Astrocyte (in vitro differentiated cells and primary cell): ENCODE measurements around the gene PRODH2. TPM values are rescaled to one million over a fixed set of nuclear protein-coding genes. Genes with fewer than 3 reads are reported as not detected.

Experiments
- DNase-seq: peaks from one replicate; pipeline ENCODE4 v3.0.0-alpha.2; 2010; ENCODE audit warnings: low read depth
- FAIRE-seq: peaks from 2 replicates; lab custom pipeline; 2011; peaks lifted over from hg19 to GRCh38; lab: Jason Lieb, UNC
- H2AFZ ChIP-seq: 2 replicates; pipeline ENCODE4 v1.6.0; 2012; ENCODE audit warnings: low read depth, low read length, inconsistent platforms
- H3K27ac ChIP-seq: 2 replicates; pipeline ENCODE4 v1.5.1; 2011; ENCODE audit warnings: low read depth, low read length, inconsistent platforms
- H3K27me3 ChIP-seq: 2 replicates; pipeline ENCODE4 v1.6.0; 2011; ENCODE audit warnings: low read length, inconsistent platforms; ENCODE audit not compliant: insufficient read depth
- H3K36me3 ChIP-seq: 2 replicates; pipeline ENCODE4 v1.5.1; 2011; ENCODE audit warnings: low read length, inconsistent platforms; ENCODE audit not compliant: insufficient read depth
- H3K4me1 ChIP-seq: 2 replicates; pipeline ENCODE4 v1.5.1; 2011; ENCODE audit warnings: low read length, inconsistent platforms; ENCODE audit not compliant: insufficient read depth
- H3K4me2 ChIP-seq: 2 replicates; pipeline ENCODE4 v1.6.0; 2012; ENCODE audit warnings: low read length, inconsistent platforms
- H3K4me3 ChIP-seq: 2 replicates; pipeline ENCODE4 v1.5.1; 2011; ENCODE audit warnings: low read depth, mild to moderate bottlenecking, low read length, inconsistent platforms; ENCODE audit not compliant: insufficient read depth
- H3K79me2 ChIP-seq: 2 replicates; pipeline ENCODE4 v1.6.0; 2012; ENCODE audit warnings: mild to moderate bottlenecking, low read length, inconsistent platforms; ENCODE audit not compliant: insufficient read depth
- H3K9ac ChIP-seq: 2 replicates; pipeline ENCODE4 v1.6.0; 2012; ENCODE audit warnings: mild to moderate bottlenecking, low read length, inconsistent platforms
- H3K9me3 ChIP-seq: 2 replicates; pipeline ENCODE4 v1.5.1; 2012; ENCODE audit warnings: low read depth, mild to moderate bottlenecking, low read length, inconsistent platforms; ENCODE audit not compliant: insufficient read depth
- H4K20me1 ChIP-seq: 2 replicates; pipeline ENCODE4 v1.6.0; 2012; ENCODE audit warnings: low read length, inconsistent platforms; ENCODE audit not compliant: insufficient read depth
- H3K27ac Mint-ChIP-seq: one replicate; pipeline ENCODE4 v1.8.0; 2021; ENCODE audit warnings: mild to moderate bottlenecking, mixed read lengths; ENCODE audit not compliant: unreplicated experiment
- H3K27me3 Mint-ChIP-seq: one replicate; pipeline ENCODE4 v1.8.0; 2021; ENCODE audit warnings: low read depth, mixed read lengths; ENCODE audit not compliant: unreplicated experiment
- H3K36me3 Mint-ChIP-seq: one replicate; pipeline ENCODE4 v1.8.0; 2021; ENCODE audit warnings: low read depth, mixed read lengths; ENCODE audit not compliant: unreplicated experiment
- H3K4me1 Mint-ChIP-seq: one replicate; pipeline ENCODE4 v1.8.0; 2021; ENCODE audit warnings: low read depth, mixed read lengths; ENCODE audit not compliant: unreplicated experiment
- H3K4me3 Mint-ChIP-seq: one replicate; pipeline ENCODE4 v1.8.0; 2021; ENCODE audit warnings: mild to moderate bottlenecking, moderate library complexity, mixed read lengths; ENCODE audit not compliant: unreplicated experiment
- H3K9me3 Mint-ChIP-seq: one replicate; pipeline ENCODE4 v1.8.0; 2021; ENCODE audit warnings: mild to moderate bottlenecking, mixed read lengths; ENCODE audit not compliant: unreplicated experiment
- EZH2 ChIP-seq: IDR thresholded peaks from 2 replicates; pipeline ENCODE4 v1.6.1; 2012; ENCODE audit warnings: mild to moderate bottlenecking, low read length, inconsistent platforms; ENCODE audit not compliant: insufficient read depth
- total RNA-seq: library from RNA; stranded (reverse); gene quantifications from 2 replicates; pipeline ENCODE4 v1.2.1, GENCODE V29; 2021
- TF ChIP-seq, protein P1 (sequence below): IDR thresholded peaks from 2 replicates; pipeline ENCODE4 v1.5.1; 2011; ENCODE audit warnings: low read depth, mild to moderate bottlenecking, inconsistent platforms, low read length, moderate library complexity; ENCODE audit not compliant: insufficient read depth

PRODH2 gene
- total RNA-seq, 1 donor from 2014 or later: not detected

DNA sequence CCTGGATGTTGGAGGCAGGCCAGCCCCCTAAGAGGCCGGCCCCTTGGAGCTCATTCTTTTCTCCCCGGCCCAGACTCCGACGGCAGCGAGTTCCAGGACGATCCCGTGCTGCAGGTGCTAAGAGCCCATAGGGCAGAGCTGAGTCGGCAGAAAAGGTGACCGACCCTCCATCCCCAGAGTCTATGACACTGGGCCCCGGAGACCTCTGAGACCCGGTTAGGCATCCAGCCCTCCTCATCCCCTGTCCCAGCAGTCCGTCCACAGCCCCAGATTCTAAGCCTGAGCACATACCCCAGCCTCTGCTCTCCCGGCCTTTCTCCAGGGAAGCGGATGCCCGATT, 44.6 kb downstream of the PRODH2 start:
- H3K4me1 ChIP-seq: no peaks in the 10 kb centered on the region
- H3K79me2 ChIP-seq: no peaks in the 10 kb centered on the region
- Mint-ChIP-seq H3K4me3 (no peak overlapping the region), H3K27me3 (no peaks in the 10 kb centered on the region), H3K27ac (no peak overlapping the region), H3K36me3 (peaks cover 8% of the 10 kb centered on the region), H3K4me1 (no peaks in the 10 kb centered on the region), H3K9me3 (no peaks in the 10 kb centered on the region)
- no peak for DNase-seq
- no peaks in the 10 kb centered on the region for H3K9me3 ChIP-seq
- no peaks in the 10 kb centered on the region for H4K20me1 ChIP-seq
- H2AFZ ChIP-seq: no peak overlapping the region
- H3K9ac ChIP-seq: no peak overlapping the region
- FAIRE-seq: no peak
- no peak for TF ChIP-seq EZH2
- TF ChIP-seq, protein P1, sequence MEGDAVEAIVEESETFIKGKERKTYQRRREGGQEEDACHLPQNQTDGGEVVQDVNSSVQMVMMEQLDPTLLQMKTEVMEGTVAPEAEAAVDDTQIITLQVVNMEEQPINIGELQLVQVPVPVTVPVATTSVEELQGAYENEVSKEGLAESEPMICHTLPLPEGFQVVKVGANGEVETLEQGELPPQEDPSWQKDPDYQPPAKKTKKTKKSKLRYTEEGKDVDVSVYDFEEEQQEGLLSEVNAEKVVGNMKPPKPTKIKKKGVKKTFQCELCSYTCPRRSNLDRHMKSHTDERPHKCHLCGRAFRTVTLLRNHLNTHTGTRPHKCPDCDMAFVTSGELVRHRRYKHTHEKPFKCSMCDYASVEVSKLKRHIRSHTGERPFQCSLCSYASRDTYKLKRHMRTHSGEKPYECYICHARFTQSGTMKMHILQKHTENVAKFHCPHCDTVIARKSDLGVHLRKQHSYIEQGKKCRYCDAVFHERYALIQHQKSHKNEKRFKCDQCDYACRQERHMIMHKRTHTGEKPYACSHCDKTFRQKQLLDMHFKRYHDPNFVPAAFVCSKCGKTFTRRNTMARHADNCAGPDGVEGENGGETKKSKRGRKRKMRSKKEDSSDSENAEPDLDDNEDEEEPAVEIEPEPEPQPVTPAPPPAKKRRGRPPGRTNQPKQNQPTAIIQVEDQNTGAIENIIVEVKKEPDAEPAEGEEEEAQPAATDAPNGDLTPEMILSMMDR: no peak
- no peaks in the 10 kb centered on the region for H3K27me3 ChIP-seq
- no peak overlapping the region for H3K4me3 ChIP-seq
- no peak overlapping the region for H3K27ac ChIP-seq
- H3K4me2 ChIP-seq: no peak overlapping the region
- peaks cover 4% of the 10 kb centered on the region for H3K36me3 ChIP-seq

DNA sequence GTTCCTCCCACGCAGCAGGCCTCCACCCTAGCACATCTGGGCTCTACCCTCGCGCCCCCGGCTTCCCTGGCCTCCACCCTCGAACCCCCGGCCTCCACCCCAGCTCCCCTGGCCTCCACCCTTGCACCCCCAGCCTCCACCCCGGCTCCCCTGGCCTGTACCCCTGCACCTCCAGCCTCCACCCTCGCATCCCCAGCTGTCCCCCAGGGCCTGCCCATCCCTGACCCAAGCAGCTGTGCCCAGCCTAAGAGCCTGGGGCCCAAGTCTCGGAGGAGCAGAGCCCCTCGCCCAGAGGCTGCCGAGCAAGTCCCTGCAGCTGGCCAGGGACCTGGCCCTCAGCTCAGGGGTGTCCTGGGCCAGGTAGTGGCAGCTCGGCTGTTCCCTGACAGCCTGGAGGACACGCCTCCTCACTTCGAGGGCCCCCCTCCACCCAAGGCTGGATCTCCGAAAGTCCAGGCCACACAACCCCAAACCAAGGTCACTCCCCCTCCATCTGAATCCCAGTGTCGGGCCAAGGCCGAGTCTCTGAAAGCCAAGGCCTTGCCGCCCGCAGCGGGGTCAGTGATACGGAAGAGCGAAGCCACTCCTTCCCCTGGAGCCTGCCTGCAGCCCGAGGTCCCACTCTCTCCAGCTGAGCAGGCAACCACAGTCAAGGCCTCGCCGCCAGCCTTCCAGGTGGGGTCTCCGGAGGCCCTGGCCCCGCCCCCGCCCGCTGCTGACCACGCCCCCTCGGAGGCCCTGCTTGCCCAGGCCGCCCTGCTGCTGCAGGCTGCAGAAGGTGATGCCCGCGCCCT, 45.2 kb downstream of the PRODH2 start:
- Mint-ChIP-seq H3K9me3 (no peaks in the 10 kb centered on the region), H3K27ac (no peak overlapping the region), H3K4me3 (no peak overlapping the region), H3K27me3 (no peaks in the 10 kb centered on the region), H3K36me3 (peaks cover 8% of the 10 kb centered on the region), H3K4me1 (no peaks in the 10 kb centered on the region)
- H3K27me3 ChIP-seq: no peaks in the 10 kb centered on the region
- no peaks in the 10 kb centered on the region for H3K79me2 ChIP-seq
- no peak overlapping the region for H2AFZ ChIP-seq
- H4K20me1 ChIP-seq: no peaks in the 10 kb centered on the region
- H3K4me2 ChIP-seq: no peak overlapping the region
- H3K36me3 ChIP-seq: peaks cover 4% of the 10 kb centered on the region
- no peak for FAIRE-seq
- no peaks in the 10 kb centered on the region for H3K4me1 ChIP-seq
- no peak overlapping the region for H3K9ac ChIP-seq
- no peak overlapping the region for H3K27ac ChIP-seq
- TF ChIP-seq, protein P1: no peak
- TF ChIP-seq EZH2: no peak
- H3K4me3 ChIP-seq: no peak overlapping the region
- no peak for DNase-seq
- H3K9me3 ChIP-seq: no peaks in the 10 kb centered on the region

DNA sequence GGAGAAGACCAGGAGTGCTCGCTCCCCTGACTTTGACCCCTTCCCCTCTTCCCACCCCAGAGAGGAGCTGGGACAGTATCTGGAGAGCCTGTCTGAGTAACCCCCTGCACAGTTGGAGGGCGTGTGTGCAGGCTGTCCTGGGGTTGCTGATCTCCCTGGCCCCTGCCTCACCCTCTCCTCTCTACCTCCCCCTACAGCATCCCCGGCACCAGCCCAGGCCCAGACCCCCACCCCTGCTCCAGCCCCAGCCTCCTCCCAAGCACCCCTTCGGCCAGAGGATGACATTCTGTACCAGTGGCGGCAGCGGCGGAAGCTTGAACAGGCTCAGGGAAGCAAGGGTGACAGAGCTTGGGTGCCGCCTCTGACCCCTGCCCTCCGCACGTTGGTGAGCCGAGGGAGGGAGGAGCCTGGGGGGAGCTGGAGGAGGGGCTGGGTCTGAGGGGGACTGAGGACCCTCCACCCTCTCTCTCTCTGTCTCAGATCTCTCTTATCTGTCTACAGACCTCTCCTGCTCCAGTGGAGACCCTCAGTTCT, 46.0 kb downstream of the PRODH2 start:
- Histone ChIP-seq H3K36me3 (peaks cover 7% of the 10 kb centered on the region), H3K27me3 (no peaks in the 10 kb centered on the region), H3K9ac (no peak overlapping the region), H3K27ac (no peak overlapping the region), H3K79me2 (no peaks in the 10 kb centered on the region), H3K4me3 (no peak overlapping the region), H3K4me1 (no peaks in the 10 kb centered on the region), H2AFZ (no peak overlapping the region), H4K20me1 (no peaks in the 10 kb centered on the region), H3K4me2 (no peak overlapping the region), H3K9me3 (no peaks in the 10 kb centered on the region)
- no peak for FAIRE-seq
- H3K27me3 Mint-ChIP-seq: no peaks in the 10 kb centered on the region
- TF ChIP-seq, protein P1: no peak
- TF ChIP-seq EZH2: no peak
- H3K4me1 Mint-ChIP-seq: no peaks in the 10 kb centered on the region
- no peak overlapping the region for H3K27ac Mint-ChIP-seq
- no peaks in the 10 kb centered on the region for H3K9me3 Mint-ChIP-seq
- H3K36me3 Mint-ChIP-seq: peaks cover 11% of the 10 kb centered on the region
- DNase-seq: no peak
- H3K4me3 Mint-ChIP-seq: no peak overlapping the region
